Measurements from ENCODE around the gene LEF1.

Gene LEF1

GRCh38 chr4:108159845-108160244 lies 8.9 kb downstream of the LEF1 start:
- H3K9me3 ChIP-seq = no peaks in the 10 kb centered on the region
- intact Hi-C loops (cut with DNase I; ENCODE audit: low total_unique reads) = no loop called here
- peaks cover 0 to 73% of the 10 kb centered on the region in 2 donors for H3K27me3 ChIP-seq
- H3K4me1 ChIP-seq = no peaks in the 10 kb centered on the region
- H3K27ac ChIP-seq = no peak overlapping the region
- DNase-seq = no peak
- H3K36me3 ChIP-seq = no peaks in the 10 kb centered on the region
- H3K4me3 ChIP-seq = no peak overlapping the region
- TF ChIP-seq, protein P1, sequence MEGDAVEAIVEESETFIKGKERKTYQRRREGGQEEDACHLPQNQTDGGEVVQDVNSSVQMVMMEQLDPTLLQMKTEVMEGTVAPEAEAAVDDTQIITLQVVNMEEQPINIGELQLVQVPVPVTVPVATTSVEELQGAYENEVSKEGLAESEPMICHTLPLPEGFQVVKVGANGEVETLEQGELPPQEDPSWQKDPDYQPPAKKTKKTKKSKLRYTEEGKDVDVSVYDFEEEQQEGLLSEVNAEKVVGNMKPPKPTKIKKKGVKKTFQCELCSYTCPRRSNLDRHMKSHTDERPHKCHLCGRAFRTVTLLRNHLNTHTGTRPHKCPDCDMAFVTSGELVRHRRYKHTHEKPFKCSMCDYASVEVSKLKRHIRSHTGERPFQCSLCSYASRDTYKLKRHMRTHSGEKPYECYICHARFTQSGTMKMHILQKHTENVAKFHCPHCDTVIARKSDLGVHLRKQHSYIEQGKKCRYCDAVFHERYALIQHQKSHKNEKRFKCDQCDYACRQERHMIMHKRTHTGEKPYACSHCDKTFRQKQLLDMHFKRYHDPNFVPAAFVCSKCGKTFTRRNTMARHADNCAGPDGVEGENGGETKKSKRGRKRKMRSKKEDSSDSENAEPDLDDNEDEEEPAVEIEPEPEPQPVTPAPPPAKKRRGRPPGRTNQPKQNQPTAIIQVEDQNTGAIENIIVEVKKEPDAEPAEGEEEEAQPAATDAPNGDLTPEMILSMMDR (IDR thresholded peaks at IDR 0.05) = no peak

GRCh38 chr4:108157655-108158054 lies 11.1 kb downstream of the LEF1 start:
- no peak overlapping the region for H3K4me3 ChIP-seq
- H3K27ac ChIP-seq = no peak overlapping the region
- TF ChIP-seq, protein P1 (IDR thresholded peaks at IDR 0.05) = no peak
- no peak for DNase-seq
- H3K36me3 ChIP-seq = no peaks in the 10 kb centered on the region
- H3K27me3 ChIP-seq = peaks cover 0 to 52% of the 10 kb centered on the region in 2 donors
- no peaks in the 10 kb centered on the region for H3K4me1 ChIP-seq
- intact Hi-C loops (cut with DNase I; ENCODE audit: low total_unique reads) = no loop called here
- no peaks in the 10 kb centered on the region for H3K9me3 ChIP-seq

- TF ChIP-seq, protein P1 (IDR thresholded peaks at IDR 0.05) = no peak
- intact Hi-C loops (cut with DNase I; ENCODE audit: low total_unique reads) = no loop called here
- Histone ChIP-seq H3K9me3 (no peaks in the 10 kb centered on the region), H3K36me3 (no peaks in the 10 kb centered on the region), H3K4me1 (no peaks in the 10 kb centered on the region), H3K27me3 (peaks cover 0 to 50% of the 10 kb centered on the region in 2 donors), H3K4me3 (no peak overlapping the region), H3K27ac (no peak overlapping the region)
- no peak for DNase-seq
These were observed 12.3 kb downstream of the LEF1 start for GRCh38 chr4:108156391-108156790.

- Histone ChIP-seq H3K9me3 (no peaks in the 10 kb centered on the region), H3K27ac (no peak overlapping the region), H3K4me3 (no peak overlapping the region), H3K36me3 (no peaks in the 10 kb centered on the region), H3K4me1 (no peaks in the 10 kb centered on the region), H3K27me3 (peaks cover 0 to 43% of the 10 kb centered on the region in 2 donors)
- TF ChIP-seq, protein P1 (IDR thresholded peaks at IDR 0.05) = no peak
- no peak for DNase-seq
- intact Hi-C loops (cut with DNase I; ENCODE audit: low total_unique reads) = no loop called here
These were observed 13.4 kb downstream of the LEF1 start for GRCh38 chr4:108155373-108155772.

- Histone ChIP-seq H3K4me3 (no peak overlapping the region), H3K36me3 (no peaks in the 10 kb centered on the region), H3K27me3 (peaks cover 0 to 21% of the 10 kb centered on the region in 2 donors), H3K27ac (no peak overlapping the region), H3K9me3 (no peaks in the 10 kb centered on the region), H3K4me1 (no peaks in the 10 kb centered on the region)
- intact Hi-C loops (cut with DNase I; ENCODE audit: low total_unique reads) = no loop called here
- TF ChIP-seq, protein P1 (IDR thresholded peaks at IDR 0.05) = no peak
- no peak for DNase-seq
These were observed 15.8 kb downstream of the LEF1 start for GRCh38 chr4:108152980-108153379.
